Neural progenitor cell (in vitro differentiated cells): ENCODE data around the gene SYNPO2L. TPM values are rescaled to one million over a fixed set of nuclear protein-coding genes. Genes with fewer than 3 reads are reported as not detected.

ENCODE experiments used
- DNase-seq: peaks from one replicate; pipeline ENCODE4 v3.0.0-alpha.2; 2016; ENCODE audit warnings: low spot score
- H2AFZ ChIP-seq: fragments of 200-600 bp; sonication (generic); replicated peaks from 2 replicates; pipeline ENCODE4 v1.6.1; 2016; ENCODE audit warnings: antibody characterized with exemption
- H3F3A ChIP-seq: fragments of 200-600 bp; sonication (generic); 2 replicates; pipeline ENCODE4 v1.6.1; 2016; ENCODE audit warnings: antibody characterized with exemption, low read depth
- H3K27ac ChIP-seq: fragments of 200-600 bp; sonication (generic); 2 replicates; pipeline ENCODE4 v1.5.1; 2016; ENCODE audit warnings: mild to moderate bottlenecking
- H3K27me3 ChIP-seq: fragments of 200-600 bp; sonication (generic); 2 replicates; pipeline ENCODE4 v1.6.1; 2016; ENCODE audit warnings: mild to moderate bottlenecking, moderate library complexity
- H3K36me3 ChIP-seq: fragments of 200-600 bp; sonication (generic); 2 replicates; pipeline ENCODE4 v1.5.1; 2016
- H3K4me1 ChIP-seq: fragments of 200-600 bp; sonication (generic); 2 replicates; pipeline ENCODE4 v1.6.1; 2016; ENCODE audit warnings: mixed run types
- H3K4me2 ChIP-seq: fragments of 200-600 bp; sonication (generic); 2 replicates; pipeline ENCODE4 v1.6.1; 2016
- H3K4me3 ChIP-seq: fragments of 200-600 bp; sonication (generic); 2 replicates; pipeline ENCODE4 v1.5.1; 2016
- H3K79me2 ChIP-seq: fragments of 200-600 bp; sonication (generic); 2 replicates; pipeline ENCODE4 v1.6.1; 2016; ENCODE audit warnings: low read depth
- H3K9ac ChIP-seq: fragments of 200-600 bp; sonication (generic); 2 replicates; pipeline ENCODE4 v1.6.1; 2016
- H3K9me3 ChIP-seq: fragments of 200-600 bp; sonication (generic); 2 replicates; pipeline ENCODE4 v1.5.1; 2016; ENCODE audit warnings: low read depth
- H4K20me1 ChIP-seq: fragments of 200-600 bp; sonication (generic); 2 replicates; pipeline ENCODE4 v1.6.1; 2016; ENCODE audit warnings: low read depth
- H3K27ac Mint-ChIP-seq: 3 replicates; pipeline ENCODE4 v1.8.0; 2021; ENCODE audit warnings: mixed read lengths
- H3K27me3 Mint-ChIP-seq: 2 replicates; pipeline ENCODE4 v1.8.0; 2022; ENCODE audit warnings: low read depth, mild to moderate bottlenecking, inconsistent platforms, moderate library complexity, mixed read lengths; ENCODE audit not compliant: insufficient read depth
- H3K36me3 Mint-ChIP-seq: 3 replicates; pipeline ENCODE4 v1.8.0; 2021; ENCODE audit warnings: mixed read lengths
- H3K4me1 Mint-ChIP-seq: 3 replicates; pipeline ENCODE4 v1.8.0; 2021; ENCODE audit warnings: mixed read lengths
- H3K4me3 Mint-ChIP-seq: 3 replicates; pipeline ENCODE4 v1.8.0; 2021; ENCODE audit warnings: mild to moderate bottlenecking, moderate library complexity, mixed read lengths
- H3K9me3 Mint-ChIP-seq: 3 replicates; pipeline ENCODE4 v1.8.0; 2020; ENCODE audit warnings: mixed read lengths
- CTCF ChIP-seq: fragments of 200-600 bp; sonication (generic); IDR thresholded peaks from 2 replicates; pipeline ENCODE4 v1.5.1; 2017; ENCODE audit warnings: antibody characterized with exemption, mild to moderate bottlenecking
- EZH2 ChIP-seq: fragments of 200-600 bp; sonication (generic); IDR thresholded peaks from 2 replicates; pipeline ENCODE4 v1.6.1; 2017; ENCODE audit warnings: antibody characterized with exemption, mild to moderate bottlenecking, moderate library complexity
- EZH2phosphoT487 ChIP-seq: fragments of 200-600 bp; sonication (generic); IDR thresholded peaks from 2 replicates; pipeline ENCODE4 v1.6.1; 2017; ENCODE audit warnings: antibody characterized with exemption
- total RNA-seq: library from RNA; depleted of rRNA; stranded (reverse); fragments of >200 nt; gene quantifications from 2 replicates; pipeline ENCODE4 v1.2.3, GENCODE V29; 2015; ENCODE audit warnings: low replicate concordance

The SYNPO2L gene
- total RNA-seq, 1 donor from 2014 or later: 0.13 TPM

GRCh38 chr10:73645251-73645650 is 10.6 kb downstream of the SYNPO2L start:
- Histone ChIP-seq H2AFZ (no peak overlapping the region), H3K36me3 (no peaks in the 10 kb centered on the region), H3K79me2 (no peaks in the 10 kb centered on the region), H3K4me3 (no peak overlapping the region), H3K27me3 (no peaks in the 10 kb centered on the region), H3K4me2 (no peak overlapping the region), H4K20me1 (no peaks in the 10 kb centered on the region), H3K27ac (no peak overlapping the region), H3K9ac (no peak overlapping the region), H3K9me3 (no peaks in the 10 kb centered on the region), H3F3A (no peaks in the 10 kb centered on the region), H3K4me1 (no peaks in the 10 kb centered on the region)
- Mint-ChIP-seq H3K27ac (no peak overlapping the region), H3K4me1 (peaks cover 18% of the 10 kb centered on the region), H3K4me3 (peak overlapping the region; percentile 0), H3K9me3 (no peaks in the 10 kb centered on the region), H3K27me3 (peaks cover 2% of the 10 kb centered on the region), H3K36me3 (no peaks in the 10 kb centered on the region)
- DNase-seq: no peak
- TF ChIP-seq CTCF (no peak), EZH2 (no peak), EZH2phosphoT487 (no peak)

GRCh38 chr10:73644767-73645166 is 11.1 kb downstream of the SYNPO2L start:
- H2AFZ ChIP-seq: no peak overlapping the region
- H3F3A ChIP-seq: no peaks in the 10 kb centered on the region
- Mint-ChIP-seq H3K4me3 (no peak overlapping the region), H3K27me3 (peaks cover 2% of the 10 kb centered on the region), H3K27ac (no peak overlapping the region), H3K9me3 (no peaks in the 10 kb centered on the region), H3K4me1 (peaks cover 18% of the 10 kb centered on the region), H3K36me3 (no peaks in the 10 kb centered on the region)
- H3K27ac ChIP-seq: no peak overlapping the region
- no peaks in the 10 kb centered on the region for H3K9me3 ChIP-seq
- H3K36me3 ChIP-seq: no peaks in the 10 kb centered on the region
- TF ChIP-seq EZH2: no peak
- no peak for TF ChIP-seq CTCF
- no peak for TF ChIP-seq EZH2phosphoT487
- no peak overlapping the region for H3K4me3 ChIP-seq
- no peak overlapping the region for H3K9ac ChIP-seq
- H4K20me1 ChIP-seq: no peaks in the 10 kb centered on the region
- H3K79me2 ChIP-seq: no peaks in the 10 kb centered on the region
- no peaks in the 10 kb centered on the region for H3K4me1 ChIP-seq
- no peaks in the 10 kb centered on the region for H3K27me3 ChIP-seq
- DNase-seq: no peak
- no peak overlapping the region for H3K4me2 ChIP-seq

- Mint-ChIP-seq H3K4me3 (no peak overlapping the region), H3K36me3 (no peaks in the 10 kb centered on the region), H3K9me3 (no peaks in the 10 kb centered on the region), H3K4me1 (peaks cover 18% of the 10 kb centered on the region), H3K27ac (no peak overlapping the region), H3K27me3 (peaks cover 2% of the 10 kb centered on the region)
- no peaks in the 10 kb centered on the region for H3K4me1 ChIP-seq
- peak; percentile 83 for DNase-seq
- no peaks in the 10 kb centered on the region for H3K36me3 ChIP-seq
- H3K27me3 ChIP-seq: no peaks in the 10 kb centered on the region
- no peak overlapping the region for H3K9ac ChIP-seq
- no peaks in the 10 kb centered on the region for H3K9me3 ChIP-seq
- no peaks in the 10 kb centered on the region for H3K79me2 ChIP-seq
- H4K20me1 ChIP-seq: no peaks in the 10 kb centered on the region
- TF ChIP-seq EZH2phosphoT487 (no peak), EZH2 (no peak), CTCF (peak; percentile 88)
- H3K27ac ChIP-seq: no peak overlapping the region
- no peaks in the 10 kb centered on the region for H3F3A ChIP-seq
- H2AFZ ChIP-seq: peak overlapping the region; percentile 71
- H3K4me2 ChIP-seq: no peak overlapping the region
- H3K4me3 ChIP-seq: no peak overlapping the region
These were observed 11.7 kb downstream of the SYNPO2L start for GRCh38 chr10:73644015-73644743.
